GM21360 (cell line): ENCODE results near the gene MAST1.
"Not testable (repeated sequence)": the region's sequence is repeated elsewhere in the genome, so short reads cannot be mapped to it uniquely, and the experiment has no call there.

Experiments used
- ATAC-seq: cut with Tn5 transposase; IDR thresholded peaks from one replicate; pipeline ENCODE4 v1.9.1; 2021; ENCODE audit warnings: mild to moderate bottlenecking, moderate library complexity; ENCODE audit not compliant: unreplicated experiment

Gene MAST1

DNA sequence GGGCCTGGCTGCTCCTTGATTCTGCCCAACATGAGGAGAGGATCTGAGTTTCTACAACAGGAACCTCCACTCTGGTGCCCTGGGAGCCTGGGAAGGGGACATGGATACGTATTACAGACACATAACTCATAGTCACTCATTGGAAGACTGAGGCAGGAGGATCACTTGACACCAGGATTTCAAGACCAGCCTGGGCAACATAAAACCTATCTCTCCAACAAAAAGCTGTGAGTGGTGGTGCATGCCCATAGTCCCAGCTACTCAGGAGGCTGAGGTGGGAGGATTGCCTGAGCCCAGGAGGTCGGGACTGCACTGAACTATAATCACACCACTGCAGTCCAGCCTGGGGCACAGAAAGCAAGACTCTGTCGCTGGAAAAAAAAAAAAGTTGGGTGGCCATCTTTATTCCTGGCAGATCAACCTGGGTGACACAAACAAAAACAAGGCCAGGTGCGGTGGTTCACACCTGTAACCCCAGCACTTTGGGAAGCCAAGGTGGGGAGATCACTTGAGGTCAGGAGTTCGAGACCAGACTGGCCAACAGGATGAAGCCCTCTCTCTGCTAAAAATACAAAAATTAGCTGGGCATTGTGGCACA, 49.8 kb downstream of the MAST1 start:
- ATAC-seq, result no peak

- not testable (repeated sequence) for ATAC-seq
Measured at GRCh38 chr19:12890299-12890786, 52.0 kb downstream of the MAST1 start.

- peak; percentile 82 for ATAC-seq
Measured at GRCh38 chr19:12890787-12891552, 52.7 kb downstream of the MAST1 start, which contains the start of gene GCDH. Gene GCDH (plus strand): TSS chr19:12891160. CDS start chr19:12891305, 145 bp downstream.

DNA sequence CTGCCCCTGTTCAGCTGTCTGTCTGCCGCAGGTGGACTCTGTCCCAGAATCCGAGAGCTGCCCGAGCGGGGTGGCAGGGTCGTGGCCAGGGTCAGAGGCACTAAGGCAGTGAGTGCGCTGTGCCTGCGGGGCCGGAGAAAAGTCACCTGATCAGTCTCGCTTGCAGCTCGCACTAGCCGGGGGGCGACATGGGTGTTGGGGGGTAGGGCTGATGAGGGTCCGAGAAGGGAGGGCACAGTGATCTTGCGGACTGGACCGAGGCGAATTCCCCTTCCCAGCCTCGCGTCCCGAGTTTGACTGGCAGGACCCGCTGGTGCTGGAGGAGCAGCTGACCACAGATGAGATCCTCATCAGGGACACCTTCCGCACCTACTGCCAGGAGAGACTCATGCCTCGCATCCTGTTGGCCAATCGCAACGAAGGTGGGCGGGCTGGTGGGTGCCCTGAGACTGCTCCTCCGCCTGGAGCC, 53.3 kb downstream of the MAST1 start:
- ATAC-seq, result no peak

- no peak for ATAC-seq
Measured at GRCh38 chr19:12893582-12893981, 55.3 kb downstream of the MAST1 start.

GRCh38 chr19:12896460-12896859, 58.1 kb downstream of the MAST1 start:
- ATAC-seq, result no peak

GRCh38 chr19:12899891-12900518, 61.7 kb downstream of the MAST1 start:
- no peak for ATAC-seq

DNA sequence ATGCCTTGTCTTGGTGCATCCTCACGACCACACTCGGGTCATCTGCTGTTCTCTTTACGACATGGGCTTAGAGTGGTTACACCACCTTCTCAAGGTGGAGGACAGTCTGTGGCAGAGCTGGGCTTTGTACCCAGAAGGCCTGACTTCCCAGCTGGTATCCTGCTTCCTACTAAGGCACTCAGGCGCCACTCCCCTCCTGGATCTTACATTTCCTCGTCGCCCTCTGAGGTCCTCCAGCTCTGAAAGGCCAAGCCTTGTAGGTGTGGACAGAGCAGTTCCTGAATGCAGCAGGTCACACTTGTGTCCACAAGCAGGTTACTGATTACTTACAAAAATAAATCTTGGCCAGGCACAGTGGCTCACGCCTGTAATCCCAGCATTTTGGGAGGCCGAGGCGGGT, 68.9 kb downstream of the MAST1 start:
- no peak for ATAC-seq

- no peak for ATAC-seq
Measured at GRCh38 chr19:12912571-12912970, 74.3 kb downstream of the MAST1 start.

DNA sequence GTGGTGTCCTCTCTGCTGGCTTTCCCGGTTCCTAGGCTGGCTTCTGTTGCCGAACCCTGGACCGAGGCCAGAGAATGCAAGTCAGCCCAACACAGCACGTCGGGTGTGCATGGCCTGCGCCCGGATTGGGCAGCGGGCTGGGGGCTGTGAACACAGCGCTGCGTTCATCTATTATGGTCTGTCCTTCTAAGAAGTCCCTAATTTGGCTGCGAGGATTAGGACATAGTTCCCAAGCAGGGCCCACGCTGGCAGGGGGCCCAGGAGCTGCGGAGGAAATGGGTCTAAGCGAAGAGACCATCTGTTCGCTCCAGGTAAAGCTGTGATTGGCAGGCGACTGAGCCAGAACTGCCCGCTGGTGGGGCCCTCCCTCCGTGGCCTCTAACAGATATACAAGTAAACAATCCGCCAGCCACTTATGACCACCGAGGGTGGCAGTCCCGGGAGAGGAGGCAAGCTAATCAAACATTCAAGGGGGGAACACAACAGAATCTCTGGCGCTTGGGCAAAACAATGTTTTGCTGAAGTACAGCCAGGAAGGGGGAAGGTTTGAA, 74.8 kb downstream of the MAST1 start:
- no peak for ATAC-seq

DNA sequence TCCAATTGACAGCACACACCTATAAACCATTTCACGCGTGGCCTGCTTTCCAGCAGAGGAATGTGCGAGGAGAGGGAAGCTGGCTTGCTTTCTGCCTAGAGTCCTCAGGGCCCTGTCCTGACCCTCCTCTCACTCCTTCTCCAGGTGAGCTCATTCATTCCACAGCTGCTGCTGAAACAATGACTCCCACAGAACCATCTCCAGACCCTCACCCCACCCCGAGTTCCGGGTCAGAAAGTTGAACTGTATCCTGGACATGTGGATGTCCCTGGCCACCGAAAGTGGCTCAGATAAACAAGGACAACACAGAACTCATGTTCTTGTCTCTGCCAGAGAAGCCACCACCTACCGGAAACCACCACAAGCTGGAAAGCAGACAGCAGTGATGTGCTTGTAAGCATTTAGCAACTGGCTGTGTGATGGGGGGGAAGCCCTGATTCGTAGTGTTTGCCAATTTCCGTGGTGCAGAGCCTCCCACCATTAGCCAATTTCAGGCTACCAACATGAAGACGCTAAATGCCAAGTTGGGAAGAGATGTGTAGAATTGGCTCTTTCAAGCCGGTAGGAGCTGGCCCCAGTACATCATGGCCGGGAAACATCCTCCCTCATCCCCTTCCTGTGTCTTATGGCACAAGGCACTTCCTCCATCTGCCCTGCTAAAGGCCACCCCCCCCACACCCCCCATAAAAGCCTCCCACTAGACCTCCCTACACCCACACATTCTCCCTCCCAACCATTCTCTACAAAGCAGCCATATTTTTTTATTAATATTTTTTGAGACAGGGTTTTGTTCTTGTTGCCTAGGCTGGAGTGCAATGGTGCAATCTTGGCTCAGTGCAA, 75.8 kb downstream of the MAST1 start:
- no peak for ATAC-seq

GRCh38 chr19:12915860-12916259, 77.5 kb downstream of the MAST1 start:
- ATAC-seq, result not testable (repeated sequence)

DNA sequence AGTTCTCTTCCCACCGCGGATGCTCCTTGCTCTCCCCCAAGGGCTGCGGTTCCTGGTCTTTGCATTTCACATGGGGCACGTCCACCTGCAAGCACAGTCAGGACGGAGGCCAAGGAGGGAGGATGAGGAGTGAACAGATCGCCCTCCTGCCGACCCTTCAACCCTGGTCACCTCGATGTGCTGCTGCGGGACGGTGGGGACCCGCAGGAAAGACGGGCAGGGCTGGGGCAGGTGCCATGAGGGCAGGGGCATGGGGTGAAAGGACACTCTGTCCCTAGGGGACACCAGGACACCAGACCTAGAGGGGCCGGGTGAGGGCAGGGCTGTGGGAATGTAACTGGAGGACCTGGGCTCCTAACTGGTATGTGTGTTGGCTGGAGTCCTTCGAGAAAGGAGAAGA, 79.9 kb downstream of the MAST1 start:
- ATAC-seq, result no peak

GRCh38 chr19:12921047-12921446, 82.7 kb downstream of the MAST1 start:
- no peak for ATAC-seq

DNA sequence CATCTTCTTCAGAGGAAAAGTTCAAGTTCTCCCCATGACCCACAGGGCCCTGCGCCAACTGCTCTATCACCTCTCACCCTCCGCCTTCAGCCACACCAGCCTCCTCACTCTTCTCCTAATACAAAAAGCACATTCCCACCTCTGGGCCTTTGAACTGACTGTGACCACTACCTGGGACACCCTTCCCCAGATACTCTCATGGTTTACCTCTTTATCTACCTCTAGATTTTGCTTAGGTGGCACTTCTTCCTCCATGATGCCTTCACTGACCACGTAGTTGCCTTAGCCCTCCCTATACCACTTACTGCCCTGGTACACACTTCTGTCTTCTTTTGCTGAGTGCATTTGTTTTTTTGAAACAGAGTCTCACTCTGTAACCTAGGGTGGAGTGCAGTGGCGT, 84.6 kb downstream of the MAST1 start:
- ATAC-seq, result no peak
